ENCODE measurements around the gene KRT72. TPM values are rescaled to one million over a fixed set of nuclear protein-coding genes. Genes with fewer than 3 reads are reported as not detected.

KRT72 gene
- total and polyA plus RNA-seq, 2 experiments from 2014 or later = not detected

GRCh38 chr12:52627395-52628110 is 26.3 kb upstream of the KRT72 start (continued):
- no peak for TF ChIP-seq CTCF (conservative IDR thresholded peaks at IDR 0.05; ENCODE audit: low read depth in 2 of 2)
- no peak for TF ChIP-seq EZH2phosphoT487 (IDR thresholded peaks at IDR 0.05; ENCODE audit: unreplicated experiment)
- no peak for TF ChIP-seq ZNF331 (CRISPR knock-in tag; IDR thresholded peaks at IDR 0.05; ENCODE audit: low read depth)
- no peak for TF ChIP-seq NANOG (IDR thresholded peaks at IDR 0.05; ENCODE audit: borderline replicate concordance)
- TF ChIP-seq JUNB (IDR thresholded peaks at IDR 0.05; ENCODE audit: unreplicated experiment) = no peak

GRCh38 chr12:52622349-52622748 is 21.1 kb upstream of the KRT72 start:
- Mint-ChIP-seq H3K27ac (no peak overlapping the region), H3K9me3 (no peaks in the 10 kb centered on the region; the same call in 2 of the 3 replicates), H3K4me1 (peaks cover 4% of the 10 kb centered on the region; the same call in 2 of the 3 replicates), H3K27me3 (ENCODE audit: insufficient read depth, low read depth, poor library complexity) (peaks cover 9% of the 10 kb centered on the region), H3K36me3 (ENCODE audit: low read depth) (no peaks in the 10 kb centered on the region), H3K4me3 (no peak overlapping the region)
- Histone ChIP-seq H3K27me3 (ENCODE audit: insufficient read depth) (no peaks in the 10 kb centered on the region), H3K4me1 (ENCODE audit: insufficient read depth) (no peaks in the 10 kb centered on the region), H3K4me2 (no peak overlapping the region), H3K27ac (ENCODE audit: low read depth) (no peak overlapping the region), H3F3A (replicated peaks; ENCODE audit: low read depth) (no peaks in the 10 kb centered on the region), H3K9me2 (ENCODE audit: insufficient read depth) (no peaks in the 10 kb centered on the region), H3K36me3 (ENCODE audit: insufficient read depth) (no peaks in the 10 kb centered on the region), H2AFZ (no peak overlapping the region), H4K20me1 (replicated peaks; ENCODE audit: insufficient read depth) (no peaks in the 10 kb centered on the region), H3K4me3 (no peak overlapping the region), H3K79me2 (replicated peaks; ENCODE audit: insufficient read depth) (no peaks in the 10 kb centered on the region)
- no peak for DNase-seq (ENCODE audit: low spot score)
- no peak for ATAC-seq
- TF ChIP-seq CREB1 (CRISPR knock-in tag; IDR thresholded peaks at IDR 0.05; ENCODE audit: low read depth) = no peak
- no peak for TF ChIP-seq ETS1 (IDR thresholded peaks at IDR 0.05)
- no peak for TF ChIP-seq REST (IDR thresholded peaks at IDR 0.05; ENCODE audit: unreplicated experiment)
- TF ChIP-seq ZNF462 (CRISPR knock-in tag; IDR thresholded peaks at IDR 0.05) = no peak
- no peak for TF ChIP-seq EZH2 (IDR thresholded peaks at IDR 0.05; ENCODE audit: low read depth, unreplicated experiment)
- TF ChIP-seq ZNF114 (CRISPR knock-in tag; IDR thresholded peaks at IDR 0.05) = no peak

All from GM23338 (cell line).